HG03280 (cell line): ENCODE data around the gene COX17.

Experiments used
- ATAC-seq: cut with Tn5 transposase; IDR thresholded peaks from one replicate; pipeline ENCODE4 v1.9.1; 2021; ENCODE audit warnings: mild to moderate bottlenecking, moderate library complexity; ENCODE audit not compliant: unreplicated experiment

Gene COX17

GRCh38 chr3:119626196-119626595 lies 51.0 kb downstream of the COX17 start:
- ATAC-seq = no peak

GRCh38 chr3:119625451-119626153 lies 51.6 kb downstream of the COX17 start:
- no peak for ATAC-seq

DNA sequence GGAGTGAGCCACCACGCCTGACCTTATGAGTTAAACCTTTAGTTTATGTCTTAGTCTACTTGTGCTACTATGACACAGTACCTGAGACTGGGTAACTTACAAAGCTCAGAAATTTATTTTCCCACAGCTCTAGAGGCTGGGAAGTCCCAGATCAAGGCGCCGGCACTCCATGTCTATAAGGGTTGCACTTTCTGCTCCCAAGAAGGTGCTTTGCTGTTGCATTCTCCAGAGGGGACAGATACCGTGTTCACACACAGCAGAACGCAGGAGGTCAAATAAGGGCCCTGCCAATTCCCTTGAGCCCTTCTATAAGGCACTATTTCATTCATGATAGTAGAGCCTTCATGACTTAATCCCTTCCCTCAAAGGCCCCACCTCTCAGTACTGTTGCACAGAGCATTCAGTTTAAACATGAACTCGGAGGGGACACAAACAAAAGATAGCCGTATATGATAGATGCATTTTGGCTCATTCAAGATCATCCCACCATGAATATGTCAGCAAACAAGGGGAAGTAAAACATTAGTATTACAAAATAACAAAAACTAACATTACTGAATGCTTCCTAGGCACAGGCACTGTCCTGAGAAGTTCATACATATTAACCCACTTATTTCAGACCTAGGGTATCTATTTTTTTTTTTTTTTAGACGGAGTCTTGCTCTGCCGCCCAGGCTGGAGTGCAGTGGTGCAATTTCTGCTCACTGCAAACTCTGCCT lies 53.0 kb downstream of the COX17 start:
- no peak for ATAC-seq

GRCh38 chr3:119620899-119621298 lies 56.3 kb downstream of the COX17 start:
- no peak for ATAC-seq
